IMR-90 (cell line): ENCODE measurements around the gene FAM204A.

ENCODE experiments used
- BHLHE40 ChIP-seq: fragments of 150-350 bp; IDR thresholded peaks from 2 replicates; pipeline ENCODE4 v1.6.1; 2016; ENCODE audit warnings: mild to moderate bottlenecking, low read depth, low read length
- CEBPB ChIP-seq: IDR thresholded peaks from 2 replicates; pipeline ENCODE4 v1.6.1; 2012; ENCODE audit warnings: low read depth, low read length, improper control_type of control experiment
- CHD1 ChIP-seq: IDR thresholded peaks from 2 replicates; pipeline ENCODE4 v1.6.1; 2012; ENCODE audit warnings: low read depth, low read length, improper control_type of control experiment
- CTCF ChIP-seq: conservative IDR thresholded peaks from 2 replicates; pipeline ENCODE4 v1.5.1; 2012; ENCODE audit warnings: mild to moderate bottlenecking, low read depth, low read length, improper control_type of control experiment
- MAZ ChIP-seq: IDR thresholded peaks from 2 replicates; pipeline ENCODE4 v1.6.1; 2012; ENCODE audit warnings: low read depth, mild to moderate bottlenecking, low read length, improper control_type of control experiment, moderate library complexity, borderline replicate concordance
- MXI1 ChIP-seq: IDR thresholded peaks from 2 replicates; pipeline ENCODE4 v1.6.1; 2012; ENCODE audit warnings: low read depth, mild to moderate bottlenecking, low read length, moderate library complexity, borderline replicate concordance
- NFE2L2 ChIP-seq: fragments of 150-350 bp; IDR thresholded peaks from 2 replicates; pipeline ENCODE4 v1.6.1; 2016; ENCODE audit warnings: low read depth, mild to moderate bottlenecking, low read length
- POLR2A ChIP-seq: IDR thresholded peaks from 2 replicates; pipeline ENCODE4 v1.6.1; 2012; ENCODE audit warnings: mild to moderate bottlenecking, low read depth, low read length
- RAD21 ChIP-seq: IDR thresholded peaks from 2 replicates; pipeline ENCODE4 v1.6.1; 2012; ENCODE audit warnings: low read length, improper control_type of control experiment
- SMC3 ChIP-seq: fragments of 150-350 bp; IDR thresholded peaks from 2 replicates; pipeline ENCODE4 v1.6.1; 2016; ENCODE audit warnings: low read depth, mild to moderate bottlenecking, antibody characterized with exemption, low read length, moderate library complexity
- USF2 ChIP-seq: fragments of 150-350 bp; IDR thresholded peaks from 2 replicates; pipeline ENCODE4 v1.6.1; 2017; ENCODE audit warnings: mild to moderate bottlenecking, antibody characterized with exemption, low read length, low read depth

GRCh38 chr10:118301211-118301610 is 40.9 kb downstream of the FAM204A start:
- TF ChIP-seq CEBPB, result no peak
- TF ChIP-seq RAD21, result no peak
- no peak for TF ChIP-seq CTCF
- TF ChIP-seq BHLHE40, result no peak
- no peak for TF ChIP-seq USF2
- no peak for TF ChIP-seq POLR2A
- TF ChIP-seq NFE2L2, result no peak
- no peak for TF ChIP-seq SMC3
- TF ChIP-seq MAZ, result no peak
- no peak for TF ChIP-seq CHD1
- TF ChIP-seq MXI1, result no peak
